Keratinocyte (primary cell): Measurements from ENCODE around the gene GMPR2. TPM values are rescaled to one million over a fixed set of nuclear protein-coding genes. Genes with fewer than 3 reads are reported as not detected.

Experiments used
- DNase-seq: peaks from one replicate; pipeline ENCODE4 v3.0.0-alpha.2; 2011; ENCODE audit warnings: low read depth, missing footprints, low spot score
- FAIRE-seq: peaks from 2 replicates; lab custom pipeline; 2011; peaks lifted over from hg19 to GRCh38; lab: Jason Lieb, UNC
- H2AFZ ChIP-seq: 2 replicates; pipeline ENCODE4 v1.6.0; 2012; ENCODE audit warnings: low read length, control low read depth, inconsistent platforms; ENCODE audit not compliant: control insufficient read depth
- H3K27ac ChIP-seq: 2 replicates; pipeline ENCODE4 v1.5.1; 2011; ENCODE audit warnings: low read length; ENCODE audit not compliant: control insufficient read depth, insufficient read depth
- H3K27me3 ChIP-seq: 3 replicates; pipeline ENCODE4 v1.6.0; 2011; ENCODE audit warnings: low read length; ENCODE audit not compliant: control insufficient read depth, insufficient read depth; ENCODE audit errors: extremely low read depth
- H3K36me3 ChIP-seq, 2 experiments: 2 replicates in 1 of 2; 3 replicates in 1 of 2; pipeline ENCODE4 v1.5.1; 2011; ENCODE audit warnings: low read length in 2 of 2, mild to moderate bottlenecking in 1 of 2; ENCODE audit not compliant: control insufficient read depth in 2 of 2, insufficient read depth in 2 of 2; ENCODE audit errors: extremely low read depth in 1 of 2
- H3K4me1 ChIP-seq: 3 replicates; pipeline ENCODE4 v1.5.1; 2011; ENCODE audit warnings: low read length; ENCODE audit not compliant: control insufficient read depth, insufficient read depth; ENCODE audit errors: extremely low read depth
- H3K4me2 ChIP-seq: 3 replicates; pipeline ENCODE4 v1.6.0; 2011; ENCODE audit warnings: low read depth, low read length; ENCODE audit not compliant: control insufficient read depth, insufficient read depth; ENCODE audit errors: extremely low read depth
- H3K4me3 ChIP-seq, 3 experiments: fragments of 200-600 bp in 1 of 3; sonication (generic) in 1 of 3; 2 replicates in 2 of 3; 3 replicates in 1 of 3; pipeline ENCODE4 v1.5.1; 2011 to 2016; ENCODE audit warnings: low read length in 3 of 3, mild to moderate bottlenecking in 3 of 3, control low read depth in 2 of 3, inconsistent platforms in 1 of 3, low read depth in 1 of 3, mixed read lengths in 1 of 3, mixed run types in 1 of 3, moderate library complexity in 1 of 3; ENCODE audit not compliant: control insufficient read depth in 2 of 3, insufficient read depth in 2 of 3; ENCODE audit errors: extremely low read depth in 1 of 3
- H3K79me2 ChIP-seq: 2 replicates; pipeline ENCODE4 v1.6.0; 2012; ENCODE audit warnings: low read length; ENCODE audit not compliant: control insufficient read depth, insufficient read depth
- H3K9ac ChIP-seq: 3 replicates; pipeline ENCODE4 v1.6.0; 2011; ENCODE audit warnings: low read length; ENCODE audit not compliant: control insufficient read depth, insufficient read depth; ENCODE audit errors: extremely low read depth
- H3K9me1 ChIP-seq: 3 replicates; pipeline ENCODE4 v1.6.0; 2011; ENCODE audit warnings: low read length; ENCODE audit not compliant: control insufficient read depth, insufficient read depth; ENCODE audit errors: extremely low read depth
- H3K9me3 ChIP-seq: 2 replicates; pipeline ENCODE4 v1.5.1; 2012; ENCODE audit warnings: low read depth, low read length; ENCODE audit not compliant: control insufficient read depth
- H4K20me1 ChIP-seq: 3 replicates; pipeline ENCODE4 v1.6.0; 2011; ENCODE audit warnings: low read length; ENCODE audit not compliant: control insufficient read depth, insufficient read depth; ENCODE audit errors: extremely low read depth
- EZH2 ChIP-seq: IDR thresholded peaks from one replicate; pipeline ENCODE4 v1.6.1; 2012; ENCODE audit warnings: inconsistent platforms, mild to moderate bottlenecking, low read length, moderate library complexity
- dilution Hi-C: fragments of 300-500 bp; cut with MboI; formaldehyde crosslinking; loops from one replicate; pipeline ENCODE4 v1.7.0; 2020; ENCODE audit warnings: low sequenced_read_pairs; ENCODE audit not compliant: extremely low pct_ligation_motif_present
- polyA plus RNA-seq, 5 experiments: library from polyadenylated mRNA; depleted of rRNA in 3 of 5; stranded (reverse) in 3 of 5; stranded (forward) in 1 of 5; unstranded in 1 of 5; fragments of >200 nt; gene quantifications; 1 replicate in 1 of 5; 2 replicates in 3 of 5; 3 replicates in 1 of 5; pipeline versions ENCODE4 v1.2.1 to v1.2.3, GENCODE V29; 2011 to 2012; ENCODE audit warnings: missing spikeins in 2 of 5, low read depth in 1 of 5, low replicate concordance in 1 of 5
- TF ChIP-seq, protein P1 (sequence below), 3 experiments: IDR thresholded peaks in 1 of 3; conservative IDR thresholded peaks in 1 of 3; optimal IDR thresholded peaks in 1 of 3; 2 replicates in 2 of 3; 3 replicates in 1 of 3; pipeline versions ENCODE3 to v1.5.1; 2011; ENCODE audit warnings: low read length in 3 of 3, mild to moderate bottlenecking in 3 of 3, moderate library complexity in 2 of 3, control low read depth in 1 of 3, inconsistent platforms in 1 of 3; ENCODE audit not compliant: insufficient read depth in 2 of 3; ENCODE audit errors: extremely low read depth in 1 of 3

Gene GMPR2
- polyA plus RNA-seq, 1 donor (not counting 4 experiments of a cell fraction or from before 2014, with no cell fraction given): 84.6 TPM

DNA sequence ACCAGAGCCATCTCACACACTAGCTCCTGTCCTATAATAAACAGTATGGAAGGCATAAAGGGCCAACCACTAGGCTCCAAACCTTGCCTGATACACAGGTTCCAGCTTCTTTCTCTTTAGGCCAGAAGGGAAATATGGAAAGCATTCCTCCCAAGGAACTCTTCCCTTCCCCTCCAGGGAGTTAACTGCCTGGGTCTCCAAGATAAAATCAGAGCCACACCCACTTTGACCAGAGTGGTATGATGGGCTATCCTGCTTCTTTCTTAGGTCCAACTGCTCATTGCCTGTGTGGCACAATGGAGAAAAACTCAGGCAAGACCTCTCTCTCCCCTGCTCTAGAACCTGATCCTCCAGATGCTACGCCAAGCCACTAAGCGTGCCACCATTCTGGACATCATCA lies 25.1 kb upstream of the GMPR2 start:
- TF ChIP-seq EZH2: no peak
- TF ChIP-seq, protein P1, sequence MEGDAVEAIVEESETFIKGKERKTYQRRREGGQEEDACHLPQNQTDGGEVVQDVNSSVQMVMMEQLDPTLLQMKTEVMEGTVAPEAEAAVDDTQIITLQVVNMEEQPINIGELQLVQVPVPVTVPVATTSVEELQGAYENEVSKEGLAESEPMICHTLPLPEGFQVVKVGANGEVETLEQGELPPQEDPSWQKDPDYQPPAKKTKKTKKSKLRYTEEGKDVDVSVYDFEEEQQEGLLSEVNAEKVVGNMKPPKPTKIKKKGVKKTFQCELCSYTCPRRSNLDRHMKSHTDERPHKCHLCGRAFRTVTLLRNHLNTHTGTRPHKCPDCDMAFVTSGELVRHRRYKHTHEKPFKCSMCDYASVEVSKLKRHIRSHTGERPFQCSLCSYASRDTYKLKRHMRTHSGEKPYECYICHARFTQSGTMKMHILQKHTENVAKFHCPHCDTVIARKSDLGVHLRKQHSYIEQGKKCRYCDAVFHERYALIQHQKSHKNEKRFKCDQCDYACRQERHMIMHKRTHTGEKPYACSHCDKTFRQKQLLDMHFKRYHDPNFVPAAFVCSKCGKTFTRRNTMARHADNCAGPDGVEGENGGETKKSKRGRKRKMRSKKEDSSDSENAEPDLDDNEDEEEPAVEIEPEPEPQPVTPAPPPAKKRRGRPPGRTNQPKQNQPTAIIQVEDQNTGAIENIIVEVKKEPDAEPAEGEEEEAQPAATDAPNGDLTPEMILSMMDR (optimal IDR thresholded peaks at IDR 0.05 in 1 of 3, IDR thresholded peaks at IDR 0.05 in 1 of 3, conservative IDR thresholded peaks at IDR 0.05 in 1 of 3; ENCODE audit: extremely low read depth in 1 of 3, insufficient read depth in 2 of 3, low read length in 3 of 3): no peak
- Histone ChIP-seq H3K4me2 (no peak overlapping the region), H2AFZ (no peak overlapping the region), H3K9me3 (no peaks in the 10 kb centered on the region), H3K9me1 (no peaks in the 10 kb centered on the region), H3K4me1 (no peaks in the 10 kb centered on the region), H3K9ac (no peak overlapping the region), H3K36me3 (peaks cover 25 to 30% of the 10 kb centered on the region in 2 experiments), H3K79me2 (peaks cover 4% of the 10 kb centered on the region), H3K27me3 (no peaks in the 10 kb centered on the region), H3K27ac (no peak overlapping the region), H3K4me3 (no peak overlapping the region), H4K20me1 (no peaks in the 10 kb centered on the region)
- DNase-seq: no peak
- dilution Hi-C loops: no loop called here
- FAIRE-seq: no peak

DNA sequence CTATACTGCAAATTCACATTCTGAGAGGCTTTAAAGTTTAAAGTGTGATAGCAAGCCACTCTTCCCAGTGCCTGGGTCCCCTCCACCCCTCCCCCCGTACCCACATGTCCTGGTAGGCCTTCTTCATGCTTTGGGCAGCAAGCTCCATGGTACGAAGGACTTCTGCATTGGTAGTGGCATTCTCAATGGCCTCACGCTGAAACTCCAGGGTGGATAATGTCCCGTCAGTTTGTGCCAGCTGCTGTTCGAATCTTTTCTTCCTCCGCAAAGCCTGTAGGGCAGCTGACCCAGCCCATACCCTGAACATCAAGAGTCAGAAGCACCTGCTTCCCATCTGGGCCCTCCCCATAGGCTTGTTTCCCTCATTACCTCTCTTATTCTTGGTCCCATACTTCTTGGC lies 21.4 kb upstream of the GMPR2 start:
- no peak for TF ChIP-seq EZH2
- TF ChIP-seq, protein P1 (optimal IDR thresholded peaks at IDR 0.05 in 1 of 3, IDR thresholded peaks at IDR 0.05 in 1 of 3, conservative IDR thresholded peaks at IDR 0.05 in 1 of 3; ENCODE audit: extremely low read depth in 1 of 3, insufficient read depth in 2 of 3, low read length in 3 of 3): no peak
- dilution Hi-C loops: no loop called here
- Histone ChIP-seq H3K79me2 (peaks cover 4% of the 10 kb centered on the region), H3K9me1 (no peaks in the 10 kb centered on the region), H2AFZ (no peak overlapping the region), H3K4me3 (no peak overlapping the region), H3K4me2 (no peak overlapping the region), H3K27ac (no peak overlapping the region), H3K4me1 (peaks cover 11% of the 10 kb centered on the region), H3K36me3 (peaks cover 18 to 25% of the 10 kb centered on the region in 2 experiments), H4K20me1 (no peaks in the 10 kb centered on the region), H3K9me3 (no peaks in the 10 kb centered on the region), H3K27me3 (no peaks in the 10 kb centered on the region), H3K9ac (no peak overlapping the region)
- FAIRE-seq (no peak), DNase-seq (no peak)
